Dedifferentiated amniotic fluid mesenchymal stem cell (primary cell): ENCODE data around the gene RICTOR.
A peak's percentile ranks its signal among the peaks of the same experiment; 100 is the strongest.

Source experiments
- DNase-seq: peaks from one replicate; pipeline ENCODE4 v3.0.0-alpha.2; 2016; ENCODE audit errors: extremely low spot score

The RICTOR gene

DNA sequence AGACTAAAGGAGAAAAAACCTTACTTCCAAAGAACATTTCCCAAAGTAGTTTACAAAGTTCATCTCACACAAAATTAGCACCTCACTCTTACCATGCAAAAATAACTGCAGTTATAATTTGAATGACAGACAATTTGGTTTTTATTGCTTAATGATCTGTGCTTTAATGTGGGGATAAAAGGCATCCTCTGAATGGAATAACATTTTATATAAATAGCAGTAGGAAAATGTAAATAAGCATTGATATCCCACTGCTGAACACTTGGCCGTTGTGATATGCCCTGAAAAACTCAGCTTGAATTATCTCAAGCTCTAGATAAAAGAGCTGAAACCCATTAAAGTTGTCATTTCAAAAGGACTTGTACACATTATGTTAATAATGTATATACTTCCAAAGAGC lies 135.2 kb downstream of the RICTOR start:
- DNase-seq = no peak

DNA sequence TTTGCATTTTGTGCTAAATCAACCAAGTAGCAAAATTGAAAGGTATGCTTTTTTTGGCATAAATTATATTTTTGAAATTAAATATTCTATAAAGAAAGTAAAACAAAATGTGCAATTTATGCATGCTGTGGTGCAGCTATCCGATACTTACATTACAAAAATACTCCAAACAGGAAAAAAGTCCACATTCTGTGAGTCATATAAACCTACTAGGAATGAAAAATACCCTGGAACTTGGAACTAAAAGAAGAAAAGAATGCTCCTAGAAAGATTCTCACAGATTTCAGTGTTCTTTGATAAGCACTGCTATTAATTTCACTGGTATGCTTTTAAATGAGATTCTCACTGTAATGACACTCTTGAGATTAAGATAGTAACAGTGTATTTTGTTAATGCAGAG lies 135.8 kb downstream of the RICTOR start:
- no peak for DNase-seq

DNA sequence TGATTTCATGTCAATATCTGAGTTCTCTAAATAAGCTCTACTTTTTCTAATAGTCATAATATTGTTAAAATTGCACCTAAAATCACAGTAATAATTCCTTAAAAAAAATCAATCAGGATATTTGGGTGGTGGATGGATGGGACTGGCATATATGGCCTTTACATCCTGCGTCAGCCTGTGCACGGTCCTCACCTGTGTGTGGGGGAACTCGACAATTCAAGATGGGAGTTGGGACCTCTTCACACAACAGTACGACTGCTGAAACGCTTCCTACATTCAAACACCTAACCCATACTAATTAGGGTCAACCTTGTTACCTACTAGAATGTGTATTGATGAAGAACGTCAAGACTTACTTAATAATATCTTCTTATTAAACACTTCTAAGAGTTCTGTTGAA lies 137.9 kb downstream of the RICTOR start:
- DNase-seq = no peak

DNA sequence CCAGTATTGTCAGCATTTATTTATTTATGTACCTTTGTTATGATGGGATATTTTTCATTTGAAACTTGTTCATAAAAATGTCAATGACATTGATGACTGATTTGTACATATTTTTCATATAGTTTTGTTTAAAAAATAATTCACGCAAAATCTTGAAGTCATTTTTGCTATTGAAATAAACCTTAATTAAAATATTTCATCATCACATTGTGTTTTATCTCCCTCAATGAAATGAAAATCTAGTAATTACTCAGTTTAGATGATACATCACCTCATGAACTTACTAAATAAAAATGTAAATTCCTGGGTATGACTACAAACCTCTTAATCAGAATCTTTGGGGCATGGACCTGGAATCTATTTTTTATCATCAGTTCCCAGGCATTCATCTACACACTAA lies 138.8 kb downstream of the RICTOR start:
- DNase-seq = no peak

DNA sequence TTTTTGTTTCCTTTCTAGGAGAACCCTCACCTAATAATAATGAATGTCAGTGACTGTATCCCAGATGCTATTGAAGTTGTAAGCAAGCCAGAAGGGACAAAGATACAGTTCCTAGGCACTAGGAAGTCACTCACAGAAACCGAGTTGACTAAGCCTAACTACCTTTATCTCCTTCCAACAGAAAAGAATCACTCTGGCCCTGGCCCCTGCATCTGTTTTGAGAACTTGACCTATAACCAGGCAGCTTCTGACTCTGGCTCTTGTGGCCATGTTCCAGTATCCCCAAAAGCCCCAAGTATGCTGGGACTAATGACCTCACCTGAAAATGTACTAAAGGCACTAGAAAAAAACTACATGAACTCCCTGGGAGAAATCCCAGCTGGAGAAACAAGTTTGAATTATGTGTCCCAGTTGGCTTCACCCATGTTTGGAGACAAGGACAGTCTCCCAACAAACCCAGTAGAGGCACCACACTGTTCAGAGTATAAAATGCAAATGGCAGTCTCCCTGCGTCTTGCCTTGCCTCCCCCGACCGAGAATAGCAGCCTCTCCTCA lies 141.3 kb downstream of the RICTOR start:
- no peak for DNase-seq

DNA sequence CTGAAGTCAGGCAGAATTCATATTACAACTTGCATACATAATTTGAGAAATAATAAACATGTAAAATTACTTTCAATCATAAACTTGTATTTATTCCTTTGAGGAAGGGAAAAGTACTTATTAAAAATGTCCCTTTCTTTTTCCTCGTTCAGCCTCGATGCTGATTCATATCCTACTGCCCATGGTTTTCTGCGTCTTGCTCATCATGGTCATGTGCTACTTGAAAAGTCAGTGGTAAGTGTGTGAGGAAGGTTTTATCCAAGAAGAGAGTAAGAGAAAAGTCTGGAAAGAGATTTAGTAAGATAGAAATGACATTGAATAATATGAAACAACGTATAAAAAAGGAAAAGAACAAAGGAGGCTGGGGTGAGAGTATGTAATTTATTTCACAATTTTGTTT lies 142.5 kb downstream of the RICTOR start:
- no peak for DNase-seq

DNA sequence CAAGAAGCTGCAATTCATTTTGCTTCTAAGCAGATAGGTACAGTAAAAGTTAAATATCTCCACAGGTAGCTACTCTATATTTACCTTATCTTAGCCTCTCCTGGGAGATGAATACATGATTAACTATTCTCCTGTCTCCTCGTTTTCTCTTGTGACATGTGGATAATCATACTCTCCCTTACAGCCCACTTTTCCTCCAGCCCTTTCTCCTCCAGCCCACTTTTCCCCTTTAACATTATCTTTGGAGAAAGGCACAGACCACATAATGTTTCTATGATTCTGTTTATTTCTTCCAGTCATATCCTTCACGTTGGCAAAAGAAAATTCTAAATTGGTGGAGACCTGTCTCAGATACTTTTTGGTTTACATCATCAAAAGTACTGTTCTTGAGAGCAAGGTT lies 144.4 kb downstream of the RICTOR start:
- DNase-seq = no peak

DNA sequence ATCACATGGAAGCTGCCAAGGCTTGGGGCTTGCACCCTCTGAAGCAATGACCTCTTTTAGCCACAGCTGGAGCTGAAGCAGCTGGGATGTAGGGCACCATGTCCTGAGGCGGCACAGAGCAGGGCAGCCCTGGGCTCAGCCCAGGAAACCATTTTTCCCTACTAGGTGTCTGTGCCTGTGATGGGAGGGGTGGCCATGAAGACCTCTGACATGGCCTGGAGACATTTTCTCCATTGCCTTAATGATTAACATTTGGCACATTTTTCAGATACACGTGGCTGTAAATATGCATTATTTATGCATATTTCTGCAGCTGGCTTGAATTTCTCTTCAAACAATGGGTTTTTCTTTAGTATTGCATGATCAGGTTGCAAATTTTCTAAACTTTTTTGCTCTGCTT lies 146.7 kb downstream of the RICTOR start:
- no peak for DNase-seq

DNA sequence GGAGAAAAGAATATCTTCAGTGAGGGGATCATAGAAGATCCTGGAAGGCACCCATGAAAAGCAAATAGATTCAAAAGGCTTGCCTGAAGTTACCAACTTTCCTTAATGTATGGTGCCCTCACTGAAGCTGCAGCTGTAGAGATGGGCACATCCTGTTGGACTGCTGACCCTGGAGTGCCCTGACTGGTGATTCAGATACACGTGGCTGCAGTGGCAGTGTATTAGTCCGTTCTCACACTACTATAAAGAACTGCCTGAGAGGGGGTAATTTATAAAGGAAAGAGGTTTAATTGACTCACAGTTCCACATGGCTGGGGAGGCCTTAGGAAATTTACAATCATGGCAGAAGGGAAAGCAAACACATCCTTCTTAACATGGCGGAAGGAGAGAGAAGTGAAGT lies 148.1 kb downstream of the RICTOR start:
- DNase-seq = no peak

DNA sequence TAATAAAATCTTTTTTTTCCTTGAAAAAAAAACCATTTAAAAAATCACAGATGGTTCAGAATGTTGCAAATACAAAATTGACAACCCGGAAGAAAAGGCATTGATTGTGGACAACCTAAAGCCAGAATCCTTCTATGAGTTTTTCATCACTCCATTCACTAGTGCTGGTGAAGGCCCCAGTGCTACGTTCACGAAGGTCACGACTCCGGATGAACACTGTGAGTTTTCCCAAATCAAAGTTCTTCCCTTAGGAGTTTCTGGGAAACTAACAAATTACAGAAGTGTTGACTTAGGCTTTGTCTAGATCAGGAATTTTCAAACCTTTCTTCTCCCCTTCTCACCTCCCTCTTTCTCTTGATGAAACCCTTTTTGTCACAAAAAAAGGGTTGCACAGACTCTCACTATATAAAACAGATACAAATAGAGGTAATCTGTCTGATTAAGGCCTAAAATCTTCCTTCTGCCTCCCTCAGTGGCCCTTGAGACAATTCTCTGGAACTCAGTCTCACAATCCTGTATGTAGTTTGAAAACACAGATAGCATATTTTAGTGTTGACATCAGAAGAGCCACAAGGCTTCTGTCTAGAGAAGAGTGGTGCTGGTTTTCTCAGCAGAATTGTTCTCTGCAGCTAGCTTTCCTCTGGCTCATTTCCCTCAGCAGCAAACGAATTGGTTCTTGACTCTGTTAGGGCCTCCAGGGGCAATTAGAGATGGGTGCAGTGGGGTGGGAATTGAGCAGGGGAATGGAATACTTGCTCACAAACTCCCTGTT lies 148.9 kb downstream of the RICTOR start:
- DNase-seq = peak; percentile 65

DNA sequence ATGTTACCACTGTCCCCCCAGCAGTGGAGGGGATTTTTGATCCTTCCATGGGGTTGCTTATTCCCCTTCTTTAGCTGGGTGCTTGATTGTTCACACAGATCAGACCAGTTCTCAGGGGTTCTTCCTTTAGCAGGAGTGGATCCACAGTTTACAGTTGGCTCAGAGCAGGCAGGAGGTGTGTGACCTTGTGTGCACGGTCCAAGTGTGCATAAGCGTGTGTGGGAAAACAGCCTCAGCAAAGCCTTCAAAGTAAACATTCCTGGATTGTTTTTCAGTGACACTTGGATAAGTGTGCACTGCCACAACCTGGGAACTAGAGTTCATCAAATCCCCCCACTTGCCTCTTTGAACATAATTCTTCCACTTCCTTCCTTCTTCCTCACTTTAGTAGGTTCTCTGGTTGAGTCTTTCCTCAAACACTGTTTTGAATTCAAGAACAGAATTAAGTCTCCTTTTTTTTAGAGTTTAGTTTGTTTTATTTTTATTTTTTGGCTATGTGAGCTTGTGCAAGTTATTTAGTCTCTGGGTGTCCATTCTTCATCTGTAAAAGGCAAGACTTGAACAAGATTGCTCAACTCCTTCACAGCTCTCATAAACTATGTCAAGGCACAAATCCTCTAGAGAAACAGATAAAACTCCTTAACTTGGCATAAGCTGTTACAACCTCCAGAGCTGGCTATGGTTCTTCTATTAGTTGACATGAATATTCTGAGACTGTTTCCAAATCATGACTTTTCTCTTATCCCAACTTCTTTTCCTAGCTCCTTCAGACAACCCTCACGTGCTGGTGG lies 150.3 kb downstream of the RICTOR start:
- no peak for DNase-seq

DNA sequence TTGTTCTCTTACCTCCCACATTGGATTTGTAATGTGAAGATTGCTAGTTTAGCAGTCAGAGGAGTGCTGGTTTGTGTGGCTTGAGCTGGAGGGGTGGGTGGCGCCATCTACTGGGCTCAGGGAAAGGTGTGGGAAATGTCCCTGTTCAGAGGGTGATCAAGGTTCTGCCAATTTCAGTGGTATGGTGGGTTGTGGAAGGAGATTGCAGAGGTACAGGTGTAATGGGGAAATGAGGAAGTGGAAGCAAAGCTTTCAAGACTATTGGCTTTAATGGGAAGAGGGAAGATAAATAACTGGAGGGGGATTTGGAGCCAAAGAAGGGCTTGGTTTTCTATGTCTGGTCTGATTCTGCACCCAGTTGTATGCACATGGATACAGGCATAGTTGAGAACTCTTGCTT lies 152.0 kb downstream of the RICTOR start:
- DNase-seq = no peak

DNA sequence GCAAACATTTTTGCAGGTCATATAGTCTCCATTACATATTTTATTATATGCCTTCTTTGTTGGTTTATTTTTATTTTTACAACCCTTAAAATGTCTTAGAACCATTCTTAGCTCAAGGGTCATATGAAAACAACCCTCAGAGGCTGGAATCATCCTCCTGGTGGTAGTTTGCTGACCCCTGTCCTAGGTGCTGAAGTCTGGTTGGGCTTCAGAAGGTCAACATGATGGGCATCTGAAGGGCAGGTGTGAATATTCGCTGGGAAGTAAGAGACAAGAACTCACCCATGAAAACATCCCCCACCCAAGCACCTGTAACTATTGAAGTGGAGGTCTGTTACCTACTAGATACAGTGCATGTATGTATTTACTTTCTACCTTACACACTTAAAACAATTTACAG lies 153.0 kb downstream of the RICTOR start:
- no peak for DNase-seq

DNA sequence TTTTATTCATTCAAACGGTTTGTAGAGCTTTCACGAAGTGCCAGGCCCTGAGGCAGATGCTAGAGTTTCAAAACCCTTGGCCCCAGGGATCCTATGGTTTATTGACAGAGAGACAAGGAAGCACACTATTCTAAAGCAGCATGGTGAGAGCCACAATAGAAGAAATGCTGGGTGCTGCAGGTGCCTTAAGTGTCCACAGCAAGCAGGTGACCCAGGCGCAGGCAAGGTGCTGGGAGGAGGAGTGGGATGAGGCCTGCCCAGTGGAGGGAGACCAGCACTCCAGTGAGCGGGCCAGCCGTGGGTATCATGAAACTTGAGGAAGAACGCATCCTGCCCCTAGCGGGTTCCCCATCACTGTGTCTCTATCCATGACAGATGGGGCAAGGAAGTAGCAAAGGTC lies 157.4 kb downstream of the RICTOR start:
- DNase-seq = no peak

DNA sequence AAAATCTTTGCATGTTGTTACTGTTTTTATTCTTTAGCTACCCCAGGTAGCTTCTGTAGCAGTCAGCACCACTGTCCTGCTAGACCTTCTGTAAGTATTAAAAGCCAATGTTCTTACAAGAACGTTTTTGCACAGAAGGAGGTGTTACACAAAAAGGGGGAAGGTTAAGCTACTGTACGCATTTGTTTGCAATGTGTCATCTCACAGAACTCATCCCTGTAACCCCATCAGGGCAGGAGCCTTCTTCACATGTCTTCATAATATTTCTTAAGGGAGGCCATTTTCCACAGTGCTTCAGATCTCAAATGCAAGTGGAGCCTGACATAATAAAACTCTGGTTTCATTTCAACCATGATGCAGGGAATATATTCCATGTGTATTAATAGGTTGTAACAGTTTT lies 160.5 kb downstream of the RICTOR start:
- no peak for DNase-seq

DNA sequence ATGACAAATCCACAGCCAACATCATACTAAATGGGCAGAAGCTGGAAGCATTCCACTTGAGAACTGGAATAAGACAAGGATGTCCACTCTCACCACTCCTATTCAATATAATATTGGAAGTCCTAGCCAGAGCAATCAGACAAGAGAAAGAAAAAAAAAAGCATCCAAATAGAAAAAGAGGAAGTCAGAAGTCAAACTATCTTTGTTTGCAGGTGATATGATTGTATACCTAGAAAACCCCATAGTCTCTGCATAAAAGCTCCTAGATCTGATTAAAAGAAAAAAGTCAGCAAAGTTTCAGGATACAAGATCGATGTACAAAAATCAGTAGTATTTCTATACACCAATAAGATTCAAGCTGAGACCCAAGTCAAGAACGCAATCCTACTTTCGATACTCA lies 162.3 kb downstream of the RICTOR start:
- no peak for DNase-seq

DNA sequence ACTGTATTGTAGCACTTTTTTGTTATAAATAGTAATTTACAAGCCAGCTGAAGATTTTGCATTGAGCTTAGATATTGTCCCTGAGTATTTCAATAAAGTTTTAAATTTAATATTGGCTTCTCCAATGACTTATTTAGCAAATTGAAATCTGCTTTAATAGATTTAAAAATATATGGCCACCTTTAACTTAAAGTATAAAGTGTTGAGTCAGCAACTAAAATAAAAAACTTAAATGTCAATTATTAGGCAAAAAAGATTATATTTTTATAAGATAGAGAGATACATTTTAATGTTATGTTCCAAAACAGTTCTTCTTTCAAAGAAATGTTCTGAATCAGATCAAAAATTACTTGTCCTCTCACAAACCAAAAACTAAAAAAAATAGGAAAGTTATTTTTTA lies 167.7 kb downstream of the RICTOR start:
- no peak for DNase-seq

DNA sequence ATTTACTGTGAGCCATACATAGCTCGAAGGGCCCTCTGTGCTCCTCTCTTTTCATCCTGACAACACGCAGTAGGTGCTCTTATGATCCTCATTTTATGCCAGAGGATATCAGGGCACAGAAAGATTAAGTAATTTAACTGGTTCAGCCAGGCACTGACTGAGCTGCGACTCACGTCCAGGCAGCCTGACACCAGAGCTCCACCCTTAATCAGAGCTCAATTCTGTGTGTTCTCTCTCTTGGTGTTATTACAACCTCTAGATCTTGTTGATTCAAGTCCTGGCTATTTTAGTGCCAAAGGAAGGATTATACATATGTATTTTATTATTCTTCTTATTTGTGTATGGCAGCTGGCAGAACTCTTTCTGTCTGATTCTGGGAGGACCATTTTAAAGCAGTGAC lies 168.7 kb downstream of the RICTOR start:
- no peak for DNase-seq

DNA sequence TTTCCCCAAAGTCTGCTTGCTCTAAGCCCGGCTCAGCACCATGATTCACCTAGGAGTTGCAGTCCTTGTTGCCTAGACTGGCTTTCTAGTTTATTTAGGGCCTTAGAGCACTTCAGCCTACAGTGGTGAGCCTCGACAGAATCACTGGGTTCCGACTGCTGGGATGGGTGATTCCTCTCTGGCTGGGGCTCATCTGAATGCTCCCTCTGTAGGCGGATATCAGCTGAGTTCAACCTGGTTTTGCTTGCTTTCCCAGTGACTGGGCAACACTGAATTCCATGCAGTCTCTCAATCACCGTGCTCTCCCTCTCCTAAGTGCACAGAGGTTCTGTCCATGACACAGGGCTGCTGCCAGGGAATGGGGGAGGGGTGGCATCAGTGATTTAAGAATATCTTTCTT lies 174.3 kb downstream of the RICTOR start:
- no peak for DNase-seq

DNA sequence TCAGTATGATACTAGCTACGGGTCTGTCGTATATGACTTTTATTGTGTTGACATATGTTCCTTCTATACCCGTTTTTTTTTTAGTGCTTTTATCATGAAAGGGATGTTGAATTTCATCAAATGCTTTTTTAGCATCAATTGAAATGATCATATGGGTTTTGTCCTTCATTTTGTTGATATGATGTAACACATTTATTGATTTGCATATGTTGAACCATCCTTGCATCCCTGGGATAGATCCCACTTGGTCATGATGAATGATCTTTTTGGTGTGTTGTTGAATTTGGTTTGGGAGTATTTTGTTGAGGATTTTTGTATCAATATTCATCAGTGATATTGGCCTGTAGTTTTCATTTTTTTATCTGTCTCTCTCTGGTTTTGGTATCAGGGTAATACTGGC lies 177.4 kb downstream of the RICTOR start:
- no peak for DNase-seq

DNA sequence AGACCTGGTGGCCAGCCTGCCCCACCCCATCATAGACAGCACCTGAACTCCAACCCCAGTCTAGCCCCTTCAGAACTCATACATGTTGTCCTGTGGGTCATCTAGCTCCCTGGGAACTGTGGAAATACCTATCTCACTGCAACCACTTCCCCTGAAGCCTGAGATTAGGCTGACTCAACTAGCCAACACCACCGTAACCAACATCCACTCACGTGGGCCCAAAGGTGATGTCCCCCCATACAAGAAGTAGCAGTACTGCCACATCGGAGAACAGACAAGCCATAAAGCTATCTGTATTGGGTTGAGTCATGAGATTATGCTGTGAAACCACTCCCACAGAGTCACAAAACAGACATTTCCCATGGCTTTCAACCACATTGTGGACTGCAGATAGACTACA lies 181.8 kb downstream of the RICTOR start:
- DNase-seq = no peak

DNA sequence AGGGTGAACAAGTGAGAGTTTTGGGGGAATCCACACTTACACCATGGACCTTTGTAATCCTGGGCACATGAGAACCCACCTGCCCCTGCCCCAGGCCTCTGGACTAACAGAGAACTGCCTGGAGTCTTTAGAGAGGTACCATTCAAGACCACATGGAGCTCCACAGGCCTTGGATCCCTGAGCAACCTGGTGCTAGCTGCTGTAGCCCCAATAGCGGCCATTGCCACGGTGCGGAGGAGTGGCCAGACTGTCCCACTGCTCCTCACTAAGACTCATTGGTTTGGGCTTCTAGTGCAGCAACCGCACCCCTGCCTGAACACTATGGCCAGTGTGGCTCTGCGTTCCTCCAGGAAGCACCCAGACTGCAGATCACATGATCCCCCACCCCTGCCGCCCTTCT lies 182.6 kb downstream of the RICTOR start:
- no peak for DNase-seq

DNA sequence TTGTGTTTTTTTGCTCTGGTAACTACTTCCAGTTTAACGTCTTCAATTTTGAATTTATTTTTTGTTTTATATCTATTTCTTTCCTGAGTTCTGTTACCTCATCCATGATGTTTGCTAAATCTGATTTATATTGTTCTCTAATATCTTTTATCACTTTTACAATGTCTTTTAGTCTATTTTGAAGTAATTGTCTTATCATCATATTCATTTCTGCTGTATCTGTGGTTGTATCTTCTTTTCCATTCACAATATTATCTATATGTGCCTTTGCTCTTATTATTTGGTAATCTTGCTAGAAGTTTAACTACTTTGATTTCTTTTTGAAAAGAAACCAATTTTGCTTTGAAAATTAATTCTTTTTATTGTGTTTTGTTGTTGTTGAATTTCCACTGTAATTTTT lies 184.8 kb downstream of the RICTOR start:
- DNase-seq = no peak
